Peyer's patch (tissue), 4 donors: Measurements from ENCODE around the gene FUT8.

Source experiments
- POLR2A ChIP-seq, 2 donors: fragments of 450-650 bp; IDR thresholded peaks; one replicate each; pipeline ENCODE4 v1.5.1; 2017; ENCODE audit warnings: antibody characterized with exemption in 2 of 2, mild to moderate bottlenecking in 2 of 2, moderate library complexity in 2 of 2
- TF ChIP-seq, protein P1 (sequence below), 6 experiments: fragments of 450-650 bp in 4 of 6; fragments of 200-600 bp in 2 of 6; sonication (generic) in 1 of 6; IDR thresholded peaks; one replicate each; pipeline ENCODE4 v1.5.1; 2017 to 2019; ENCODE audit warnings: antibody characterized with exemption in 6 of 6, mild to moderate bottlenecking in 3 of 6, moderate library complexity in 1 of 6

DNA sequence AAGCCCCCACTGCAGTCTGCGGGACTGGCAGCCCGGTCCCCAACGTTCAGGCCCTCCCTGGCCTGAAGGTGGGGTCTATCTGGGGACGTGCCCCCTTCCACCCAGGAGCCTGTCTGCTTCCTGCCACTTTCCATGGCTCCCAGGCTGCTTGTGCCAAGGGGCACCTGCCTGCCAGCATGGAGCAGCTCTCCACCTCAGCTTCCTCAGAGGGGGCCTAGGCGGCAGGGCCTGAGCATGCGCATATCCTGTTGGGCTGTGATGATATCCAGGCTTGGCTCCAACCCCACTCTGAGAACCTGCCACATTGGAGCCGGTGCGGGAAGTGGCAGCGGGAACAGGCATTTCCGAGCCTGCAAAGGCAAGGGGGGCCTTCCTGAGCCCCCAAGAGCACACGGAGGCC is 57.4 kb downstream of the FUT8 start:
- TF ChIP-seq, protein P1, sequence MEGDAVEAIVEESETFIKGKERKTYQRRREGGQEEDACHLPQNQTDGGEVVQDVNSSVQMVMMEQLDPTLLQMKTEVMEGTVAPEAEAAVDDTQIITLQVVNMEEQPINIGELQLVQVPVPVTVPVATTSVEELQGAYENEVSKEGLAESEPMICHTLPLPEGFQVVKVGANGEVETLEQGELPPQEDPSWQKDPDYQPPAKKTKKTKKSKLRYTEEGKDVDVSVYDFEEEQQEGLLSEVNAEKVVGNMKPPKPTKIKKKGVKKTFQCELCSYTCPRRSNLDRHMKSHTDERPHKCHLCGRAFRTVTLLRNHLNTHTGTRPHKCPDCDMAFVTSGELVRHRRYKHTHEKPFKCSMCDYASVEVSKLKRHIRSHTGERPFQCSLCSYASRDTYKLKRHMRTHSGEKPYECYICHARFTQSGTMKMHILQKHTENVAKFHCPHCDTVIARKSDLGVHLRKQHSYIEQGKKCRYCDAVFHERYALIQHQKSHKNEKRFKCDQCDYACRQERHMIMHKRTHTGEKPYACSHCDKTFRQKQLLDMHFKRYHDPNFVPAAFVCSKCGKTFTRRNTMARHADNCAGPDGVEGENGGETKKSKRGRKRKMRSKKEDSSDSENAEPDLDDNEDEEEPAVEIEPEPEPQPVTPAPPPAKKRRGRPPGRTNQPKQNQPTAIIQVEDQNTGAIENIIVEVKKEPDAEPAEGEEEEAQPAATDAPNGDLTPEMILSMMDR (IDR thresholded peaks at IDR 0.05), result no peak
- TF ChIP-seq POLR2A (IDR thresholded peaks at IDR 0.05), result no peak
